B cell (primary cell): ENCODE measurements around the gene GPR137. TPM values are rescaled to one million over a fixed set of nuclear protein-coding genes. Genes with fewer than 3 reads are reported as not detected.
A peak's percentile ranks its signal among the peaks of the same experiment; 100 is the strongest.

ENCODE experiments used
- ATAC-seq: fragments of 200-7000 bp; cut with Tn5 transposase; one replicate; pipeline ENCODE4 v1.10.0; 2021; ENCODE audit warnings: low read depth, mild to moderate bottlenecking, moderate number of reproducible peaks, moderate library complexity
- CTCF ChIA-PET: fragments of 350-600 bp; sonication (Branson Sonifier 250); formaldehyde crosslinking; loops from one replicate; lab custom pipeline; 2021; ENCODE audit warnings: antibody characterized with exemption, inconsistent platforms; lab: Charles Lee
- POLR2A ChIA-PET: fragments of 350-600 bp; sonication (Branson Sonifier 250); formaldehyde crosslinking; loops from one replicate; lab custom pipeline; 2021; ENCODE audit warnings: antibody characterized with exemption; lab: Charles Lee
- DNase-seq: peaks from one replicate; pipeline ENCODE4 v3.0.0; 2013
- H2AFZ ChIP-seq: 2 replicates; pipeline ENCODE4 v1.6.1; 2012; ENCODE audit warnings: mild to moderate bottlenecking, low read depth, low read length; ENCODE audit not compliant: insufficient read depth, poor library complexity, severe bottlenecking
- H3K27ac ChIP-seq, 2 donors: 1 replicate in 1 of 2; 2 replicates in 1 of 2; pipeline ENCODE4 v1.5.1; 2012 to 2013; ENCODE audit warnings: low read length in 2 of 2, mild to moderate bottlenecking in 2 of 2, moderate library complexity in 1 of 2
- H3K27me3 ChIP-seq, 4 experiments: fragments of 200-600 bp in 1 of 4; sonication (generic) in 1 of 4; replicated peaks in 1 of 4; 1 replicate in 2 of 4; 2 replicates in 2 of 4; pipeline versions ENCODE4 v1.6.1 to v1.7.0; 2013 to 2016; ENCODE audit warnings: low read length in 3 of 4, mild to moderate bottlenecking in 2 of 4, mixed read lengths in 1 of 4, moderate library complexity in 1 of 4; ENCODE audit not compliant: insufficient read depth in 4 of 4, control insufficient read depth in 3 of 4; ENCODE audit errors: control extremely low read depth in 1 of 4
- H3K36me3 ChIP-seq, 2 experiments: replicated peaks in 1 of 2; 1 replicate in 1 of 2; 2 replicates in 1 of 2; pipeline versions ENCODE4 v1.6.1 to v1.7.1; 2013; ENCODE audit warnings: low read length in 1 of 2; ENCODE audit not compliant: insufficient read depth in 2 of 2, control insufficient read depth in 1 of 2; ENCODE audit errors: control extremely low read depth in 1 of 2, extremely low read depth in 1 of 2
- H3K4me1 ChIP-seq, 2 donors: fragments of 200-600 bp in 1 of 2; sonication (generic) in 1 of 2; 1 replicate in 1 of 2; 2 replicates in 1 of 2; pipeline versions ENCODE4 v1.5.1 to v1.6.1; 2013 to 2017; ENCODE audit warnings: low read length in 2 of 2; ENCODE audit not compliant: control insufficient read depth in 2 of 2, insufficient read depth in 2 of 2
- H3K4me2 ChIP-seq: replicated peaks from 2 replicates; pipeline ENCODE3; 2012; ENCODE audit warnings: mild to moderate bottlenecking, low read depth, low read length; ENCODE audit not compliant: poor library complexity, severe bottlenecking
- H3K4me3 ChIP-seq, 5 experiments: fragments of 200-600 bp in 1 of 5; sonication (generic) in 1 of 5; 1 replicate in 3 of 5; 2 replicates in 2 of 5; pipeline versions ENCODE4 v1.5.1 to v1.7.0; 2011 to 2016; ENCODE audit warnings: low read length in 4 of 5, mild to moderate bottlenecking in 4 of 5, low read depth in 2 of 5, control low read depth in 1 of 5, moderate library complexity in 1 of 5; ENCODE audit not compliant: insufficient read depth in 1 of 5; ENCODE audit errors: control extremely low read depth in 1 of 5, extremely low read depth in 1 of 5
- H3K79me2 ChIP-seq: fragments of 200-600 bp; sonication (generic); one replicate; pipeline ENCODE4 v1.6.0; 2016; ENCODE audit warnings: low read length; ENCODE audit not compliant: control insufficient read depth, insufficient read depth
- H3K9ac ChIP-seq: fragments of 200-600 bp; sonication (generic); 2 replicates; pipeline ENCODE4 v1.6.1; 2017; ENCODE audit warnings: mild to moderate bottlenecking, low read length, moderate library complexity
- H3K9me3 ChIP-seq, 3 donors: one replicate each; pipeline versions ENCODE4 v1.6.1 to v1.7.1; 2013; ENCODE audit warnings: low read length in 2 of 3; ENCODE audit not compliant: control insufficient read depth in 2 of 3, insufficient read depth in 1 of 3; ENCODE audit errors: control extremely low read depth in 1 of 3
- H4K20me1 ChIP-seq: 2 replicates; pipeline ENCODE4 v1.6.0; 2012; ENCODE audit warnings: mild to moderate bottlenecking, low read length; ENCODE audit not compliant: insufficient read depth, control insufficient read depth, poor library complexity, severe bottlenecking
- H3K27ac Mint-ChIP-seq: one replicate; pipeline ENCODE4 v1.8.0; 2021; ENCODE audit warnings: mixed read lengths
- H3K27me3 Mint-ChIP-seq: one replicate; pipeline ENCODE4 v1.8.0; 2021; ENCODE audit warnings: mixed read lengths
- H3K4me1 Mint-ChIP-seq: one replicate; pipeline ENCODE4 v1.8.0; 2021; ENCODE audit warnings: mixed read lengths
- H3K4me3 Mint-ChIP-seq: one replicate; pipeline ENCODE4 v1.8.0; 2021; ENCODE audit warnings: mixed read lengths
- H3K9me3 Mint-ChIP-seq: one replicate; pipeline ENCODE4 v1.8.0; 2022; ENCODE audit warnings: mixed read lengths; ENCODE audit not compliant: insufficient read depth
- CTCF ChIP-seq: fragments of 200-600 bp; IDR thresholded peaks from one replicate; pipeline ENCODE4 v1.8.0; 2022; ENCODE audit warnings: antibody characterized with exemption, mild to moderate bottlenecking
- EZH2 ChIP-seq: IDR thresholded peaks from 2 replicates; pipeline ENCODE4 v1.6.1; 2012; ENCODE audit warnings: borderline replicate concordance, low read depth, mild to moderate bottlenecking, moderate library complexity, low read length; ENCODE audit not compliant: insufficient read depth, poor library complexity, severe bottlenecking
- WGBS: methylation state at CpG from one replicate; pipeline ENCODE4 v1.1.5; 2013; ENCODE audit warnings: missing lambda C conversion rate; ENCODE audit not compliant: insufficient coverage; 5-methylcytosine and 5-hydroxymethylcytosine counted together
- intact Hi-C: fragments of 100-400 bp; cut with micrococcal nuclease; formaldehyde crosslinking; loops from one replicate; pipeline ENCODE4 v1.10.0; 2022
- polyA plus RNA-seq: library from polyadenylated mRNA; depleted of rRNA; stranded (reverse); fragments of >200 nt; gene quantifications from 2 replicates; pipeline ENCODE4 v1.2.3, GENCODE V29; 2012
- total RNA-seq, 2 donors: library from RNA; stranded (reverse); fragments of 120-200 nt in 1 of 2; gene quantifications; 1 replicate in 1 of 2; 2 replicates in 1 of 2; pipeline versions ENCODE4 v1.2.3 to v1.2.4, GENCODE V29; 2013 to 2022

Gene GPR137
- total and polyA plus RNA-seq, 2 donors (not counting 1 experiment from before 2014, with no cell fraction given): 49.9 to 66.1 TPM

GRCh38 chr11:64281957-64282770 is 3.5 kb upstream of the GPR137 start:
- DNase-seq (no peak), ATAC-seq (no peak)
- Histone ChIP-seq H3K4me2 (no peak overlapping the region), H3K9ac (no peak overlapping the region), H3K36me3 (peaks cover 0 to 13% of the 10 kb centered on the region in 2 experiments), H2AFZ (no peak overlapping the region), H3K27me3 (no peaks in the 10 kb centered on the region), H3K79me2 (peaks cover 34% of the 10 kb centered on the region), H3K4me1 (peaks cover 13 to 18% of the 10 kb centered on the region in 2 donors), H3K9me3 (no peaks in the 10 kb centered on the region), H3K27ac (no peak overlapping the region), H3K4me3 (no peak overlapping the region), H4K20me1 (peaks cover 3% of the 10 kb centered on the region)
- no peaks in the 10 kb centered on the region for H3K27me3 Mint-ChIP-seq
- ChIA-PET POLR2A (interaction anchor here (5.7 kb wide), 1 partner anchor 12 kb away, joined by 67 read pairs; no protein-coding TSS in a partner anchor), CTCF (interaction anchor here (1.6 to 4.6 kb wide), 3 partner anchors 11 to 78 kb away, joined by 3 to 33 read pairs (median 8); no protein-coding TSS in a partner anchor)
- H3K4me3 Mint-ChIP-seq: no peak overlapping the region
- H3K27ac Mint-ChIP-seq: no peak overlapping the region
- no peak for TF ChIP-seq CTCF
- TF ChIP-seq EZH2: no peak
- WGBS: 100% methylated on average over 13 of the region's 22 CpGs
- no peaks in the 10 kb centered on the region for H3K9me3 Mint-ChIP-seq
- intact Hi-C loops: no loop called here
- peaks cover 20% of the 10 kb centered on the region for H3K4me1 Mint-ChIP-seq

GRCh38 chr11:64283092-64283491 is 2.6 kb upstream of the GPR137 start:
- peak overlapping the region; percentile 90 for H3K4me3 Mint-ChIP-seq
- Histone ChIP-seq H4K20me1 (peaks cover 10% of the 10 kb centered on the region), H2AFZ (no peak overlapping the region), H3K9ac (no peak overlapping the region), H3K79me2 (peaks cover 34% of the 10 kb centered on the region), H3K4me1 (peaks cover 13 to 18% of the 10 kb centered on the region in 2 donors), H3K27me3 (no peaks in the 10 kb centered on the region), H3K27ac (no peak overlapping the region), H3K4me3 (no peak overlapping the region), H3K36me3 (peaks cover 0 to 13% of the 10 kb centered on the region in 2 experiments), H3K4me2 (no peak overlapping the region), H3K9me3 (no peaks in the 10 kb centered on the region)
- ATAC-seq (no peak), DNase-seq (no peak)
- H3K27ac Mint-ChIP-seq: no peak overlapping the region
- CTCF ChIA-PET: interaction anchor here (1.0 to 4.6 kb wide), 5 partner anchors 12 to 87 kb away, joined by 3 to 33 read pairs (median 14); partner anchors contain the start of gene CATSPERZ
- H3K9me3 Mint-ChIP-seq: no peaks in the 10 kb centered on the region
- no peaks in the 10 kb centered on the region for H3K27me3 Mint-ChIP-seq
- no CpG with 5 or more reads among the region's 3 CpGs for WGBS
- TF ChIP-seq EZH2 (no peak), CTCF (no peak)
- peaks cover 20% of the 10 kb centered on the region for H3K4me1 Mint-ChIP-seq
- POLR2A ChIA-PET: interaction anchor here (5.7 kb wide), 1 partner anchor 13 kb away, joined by 67 read pairs; no protein-coding TSS in a partner anchor
- intact Hi-C loops: no loop called here
